HCT116 (cell line): ENCODE results near the gene TEX48. TPM values are rescaled to one million over a fixed set of nuclear protein-coding genes. Genes with fewer than 3 reads are reported as not detected.

Experiments used
- ATAC-seq: fragments of 200-7000 bp; cut with Tn5 transposase; 2 replicates; pipeline ENCODE4 v1.9.1; 2020; ENCODE audit warnings: mild to moderate bottlenecking, moderate library complexity
- BruUV-seq: library from RNA; stranded (reverse); fragments of 400-500 nt; replicated peaks from 2 replicates; lab custom pipeline; 2021; lab: Mats Ljungman, UMichigan
- CTCF ChIA-PET: fragments of 300-600 bp; sonication (Branson Sonifier 250); formaldehyde crosslinking; loops from one replicate; lab custom pipeline; 2021; ENCODE audit warnings: antibody characterized with exemption; lab: Charles Lee
- POLR2A ChIA-PET: fragments of 300-600, 350-600 bp; sonication (Branson Sonifier 250); formaldehyde crosslinking; loops from one replicate; lab custom pipeline; 2021; ENCODE audit warnings: antibody characterized with exemption; lab: Charles Lee
- RAD21 ChIA-PET, 2 experiments: fragments of 300-600 bp; sonication (Branson Sonifier 250); formaldehyde crosslinking; loops; one replicate each; lab custom pipeline; 2023; ENCODE audit warnings: low total read pairs in 2 of 2; ENCODE audit not compliant: uncharacterized antibody in 2 of 2, unreplicated experiment in 2 of 2, low non-redundant PET in 1 of 2; lab: Charles Lee
- DNase-seq: peaks from one replicate; pipeline ENCODE4 v3.0.0-alpha.2; 2010; ENCODE audit warnings: low read depth, low spot score
- H2AFZ ChIP-seq: fragments of 200-600 bp; shearing (Covaris generic), sonication (generic); 2 replicates; pipeline ENCODE4 v1.6.1; 2017; ENCODE audit warnings: low read depth, mixed run types, mixed read lengths, antibody characterized with exemption, low read length; ENCODE audit not compliant: poor library complexity, severe bottlenecking
- H3K27ac ChIP-seq: 2 replicates; pipeline ENCODE4 v1.5.1; 2012; ENCODE audit warnings: low read depth, low read length
- H3K27me3 ChIP-seq: fragments of 200-600 bp; sonication (generic); 2 replicates; pipeline ENCODE4 v1.6.1; 2016; ENCODE audit warnings: mixed run types, low read length, mixed read lengths; ENCODE audit not compliant: insufficient read depth
- H3K36me3 ChIP-seq, 2 experiments: fragments of 200-500 bp in 1 of 2; fragments of 200-600 bp in 1 of 2; sonication (Bioruptor generic) in 1 of 2; sonication (generic) in 1 of 2; 2 replicates each; pipeline versions ENCODE4 v1.5.1 to v1.6.1; 2014 to 2016; ENCODE audit warnings: low read length in 2 of 2, inconsistent platforms in 1 of 2, mixed read lengths in 1 of 2, mixed run types in 1 of 2; ENCODE audit not compliant: insufficient read depth in 2 of 2, control insufficient read depth in 1 of 2
- H3K4me1 ChIP-seq, 2 experiments: fragments of 200-600 bp in 1 of 2; sonication (generic) in 1 of 2; 2 replicates each; pipeline versions ENCODE4 v1.5.1 to v1.6.1; 2012 to 2017; ENCODE audit warnings: low read length in 2 of 2, inconsistent platforms in 1 of 2, mild to moderate bottlenecking in 1 of 2, mixed read lengths in 1 of 2, mixed run types in 1 of 2, moderate library complexity in 1 of 2; ENCODE audit not compliant: insufficient read depth in 2 of 2, control insufficient read depth in 1 of 2
- H3K4me2 ChIP-seq: fragments of 200-600 bp; sonication (generic); 2 replicates; pipeline ENCODE4 v1.6.1; 2017; ENCODE audit warnings: mixed run types, low read length, mixed read lengths
- H3K4me3 ChIP-seq, 2 experiments: fragments of 200-600 bp in 1 of 2; sonication (generic) in 1 of 2; replicated peaks in 1 of 2; 2 replicates each; pipeline ENCODE4 v1.5.1; 2011 to 2016; ENCODE audit warnings: low read length in 2 of 2, control low read depth in 1 of 2, low read depth in 1 of 2, mild to moderate bottlenecking in 1 of 2, mixed read lengths in 1 of 2, mixed run types in 1 of 2
- H3K79me2 ChIP-seq: fragments of 200-600 bp; sonication (generic); 2 replicates; pipeline ENCODE4 v1.6.1; 2017; ENCODE audit warnings: mild to moderate bottlenecking, mixed run types, low read length, moderate library complexity, mixed read lengths; ENCODE audit not compliant: insufficient read depth
- H3K9ac ChIP-seq: fragments of 200-600 bp; sonication (generic); 2 replicates; pipeline ENCODE4 v1.6.1; 2016; ENCODE audit warnings: low read length, mixed read lengths
- H3K9me2 ChIP-seq: fragments of 200-600 bp; sonication (generic), shearing (Covaris generic); 2 replicates; pipeline ENCODE4 v1.6.1; 2017; ENCODE audit warnings: mixed run types, mild to moderate bottlenecking, moderate library complexity; ENCODE audit not compliant: insufficient read depth
- H3K9me3 ChIP-seq, 2 experiments: fragments of 200-500 bp in 1 of 2; fragments of 200-600 bp in 1 of 2; sonication (Bioruptor generic) in 1 of 2; sonication (generic) in 1 of 2; 2 replicates each; pipeline ENCODE4 v1.6.1; 2014 to 2017; ENCODE audit warnings: low read length in 2 of 2, mixed read lengths in 2 of 2, inconsistent platforms in 1 of 2, low read depth in 1 of 2, mild to moderate bottlenecking in 1 of 2, mixed run types in 1 of 2, moderate library complexity in 1 of 2; ENCODE audit not compliant: control insufficient read depth in 1 of 2, insufficient read depth in 1 of 2
- H4K20me1 ChIP-seq: fragments of 200-600 bp; sonication (generic), shearing (Covaris generic); 2 replicates; pipeline ENCODE4 v1.6.1; 2017; ENCODE audit warnings: mixed run types, mild to moderate bottlenecking, moderate library complexity; ENCODE audit not compliant: insufficient read depth
- CBX3 ChIP-seq: IDR thresholded peaks from 2 replicates; pipeline ENCODE4 v1.6.1; 2012; ENCODE audit warnings: low read depth
- CTCF ChIP-seq, 3 experiments: fragments of 200-600 bp in 1 of 3; sonication (generic) in 1 of 3; IDR thresholded peaks in 2 of 3; conservative IDR thresholded peaks in 1 of 3; 2 replicates each; pipeline ENCODE4 v1.5.1; 2012 to 2017; ENCODE audit warnings: low read depth in 2 of 3, low read length in 2 of 3, antibody characterized with exemption in 1 of 3, borderline replicate concordance in 1 of 3, control low read depth in 1 of 3, mild to moderate bottlenecking in 1 of 3, mixed read lengths in 1 of 3, mixed run types in 1 of 3, moderate library complexity in 1 of 3; ENCODE audit not compliant: insufficient read depth in 1 of 3
- EGR1 ChIP-seq: IDR thresholded peaks from 2 replicates; pipeline ENCODE4 v1.6.1; 2012; ENCODE audit warnings: low read depth
- EZH2 ChIP-seq: fragments of 200-600 bp; sonication (generic); IDR thresholded peaks from 2 replicates; pipeline ENCODE4 v1.6.1; 2017; ENCODE audit warnings: antibody characterized with exemption, mixed run types
- EZH2phosphoT487 ChIP-seq: fragments of 200-600 bp; IDR thresholded peaks from 2 replicates; pipeline ENCODE4 v1.6.1; 2018; ENCODE audit warnings: antibody characterized with exemption, borderline replicate concordance
- FOSL1 ChIP-seq: IDR thresholded peaks from 2 replicates; pipeline ENCODE4 v1.6.1; 2012; ENCODE audit warnings: low read depth
- JUND ChIP-seq: IDR thresholded peaks from 2 replicates; pipeline ENCODE4 v1.6.1; 2012
- MAX ChIP-seq: IDR thresholded peaks from 2 replicates; pipeline ENCODE4 v1.6.1; 2012
- POLR2A ChIP-seq: IDR thresholded peaks from 2 replicates; pipeline ENCODE4 v1.7.0; 2011; ENCODE audit warnings: borderline replicate concordance; ENCODE audit not compliant: insufficient read depth, insufficient read length; ENCODE audit errors: extremely low read depth
- RAD21 ChIP-seq: IDR thresholded peaks from 2 replicates; pipeline ENCODE4 v1.6.1; 2012; ENCODE audit warnings: low read depth, mild to moderate bottlenecking
- SP1 ChIP-seq: IDR thresholded peaks from 2 replicates; pipeline ENCODE4 v1.6.1; 2012; ENCODE audit warnings: low read depth
- SRF ChIP-seq: IDR thresholded peaks from 2 replicates; pipeline ENCODE4 v1.6.1; 2012; ENCODE audit warnings: low read depth
- TCF7L2 ChIP-seq: IDR thresholded peaks from 2 replicates; pipeline ENCODE4 v1.7.0; 2011; ENCODE audit warnings: borderline replicate concordance, inconsistent platforms; ENCODE audit not compliant: insufficient read depth, insufficient read length; ENCODE audit errors: extremely low read depth
- ZFX ChIP-seq: fragments of 450-650 bp; IDR thresholded peaks from 2 replicates; pipeline ENCODE4 v1.6.1; 2017
- ZNF274 ChIP-seq: fragments of 200-500 bp; sonication (Bioruptor generic); IDR thresholded peaks from 2 replicates; pipeline ENCODE4 v1.6.1; 2014; ENCODE audit warnings: mild to moderate bottlenecking, low read depth, low read length, inconsistent platforms
- intact Hi-C: fragments of 100-400 bp; cut with micrococcal nuclease; formaldehyde crosslinking; loops from 2 replicates; pipeline ENCODE4 v1.10.0; 2022
- total RNA-seq: library from RNA; stranded (reverse); gene quantifications from one replicate; pipeline ENCODE4 v1.2.1, GENCODE V29; 2021; ENCODE audit not compliant: unreplicated experiment
- TF ChIP-seq, protein P1 (sequence below): IDR thresholded peaks from 2 replicates; pipeline ENCODE4 v1.6.1; 2012; ENCODE audit warnings: low read depth

TEX48 gene
- total RNA-seq, 1 experiment from 2014 or later = not detected

DNA sequence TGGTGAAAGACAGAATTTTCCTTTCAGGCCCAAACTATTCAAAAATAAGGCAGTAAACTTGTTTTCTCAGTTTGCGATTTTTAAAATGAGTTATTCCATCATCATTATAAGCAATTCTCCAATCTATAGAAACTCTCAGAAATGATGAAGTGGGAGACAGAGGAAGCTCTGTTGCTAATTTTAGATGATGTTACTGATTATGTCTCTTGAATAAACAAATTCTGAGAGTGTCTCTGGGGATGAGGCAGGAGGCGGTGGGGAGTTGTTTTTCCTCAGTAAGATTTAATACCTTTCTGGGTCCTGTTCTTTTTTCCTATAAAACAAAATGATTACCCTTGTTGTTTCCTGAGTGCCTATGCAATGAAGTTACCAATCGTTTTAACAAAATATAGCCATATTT lies 43.9 kb upstream of the TEX48 start:
- Histone ChIP-seq H3K79me2 (no peaks in the 10 kb centered on the region), H3K36me3 (no peaks in the 10 kb centered on the region), H3K27ac (no peak overlapping the region), H3K27me3 (peaks cover 27% of the 10 kb centered on the region; the same call in 1 of the 2 replicates), H3K9ac (no peak overlapping the region), H3K4me1 (no peaks in the 10 kb centered on the region), H3K9me3 (no peaks in the 10 kb centered on the region), H3K4me3 (no peak overlapping the region), H4K20me1 (no peaks in the 10 kb centered on the region), H2AFZ (no peak overlapping the region), H3K9me2 (no peaks in the 10 kb centered on the region), H3K4me2 (no peak overlapping the region)
- ChIA-PET RAD21 (no interaction called here), POLR2A (no interaction called here), CTCF (no interaction called here)
- no peak for ATAC-seq
- TF ChIP-seq CBX3 = no peak
- TF ChIP-seq JUND = no peak
- TF ChIP-seq ZNF274 = no peak
- TF ChIP-seq TCF7L2 = no peak
- no peak for TF ChIP-seq POLR2A
- no peak for TF ChIP-seq EGR1
- TF ChIP-seq, protein P1, sequence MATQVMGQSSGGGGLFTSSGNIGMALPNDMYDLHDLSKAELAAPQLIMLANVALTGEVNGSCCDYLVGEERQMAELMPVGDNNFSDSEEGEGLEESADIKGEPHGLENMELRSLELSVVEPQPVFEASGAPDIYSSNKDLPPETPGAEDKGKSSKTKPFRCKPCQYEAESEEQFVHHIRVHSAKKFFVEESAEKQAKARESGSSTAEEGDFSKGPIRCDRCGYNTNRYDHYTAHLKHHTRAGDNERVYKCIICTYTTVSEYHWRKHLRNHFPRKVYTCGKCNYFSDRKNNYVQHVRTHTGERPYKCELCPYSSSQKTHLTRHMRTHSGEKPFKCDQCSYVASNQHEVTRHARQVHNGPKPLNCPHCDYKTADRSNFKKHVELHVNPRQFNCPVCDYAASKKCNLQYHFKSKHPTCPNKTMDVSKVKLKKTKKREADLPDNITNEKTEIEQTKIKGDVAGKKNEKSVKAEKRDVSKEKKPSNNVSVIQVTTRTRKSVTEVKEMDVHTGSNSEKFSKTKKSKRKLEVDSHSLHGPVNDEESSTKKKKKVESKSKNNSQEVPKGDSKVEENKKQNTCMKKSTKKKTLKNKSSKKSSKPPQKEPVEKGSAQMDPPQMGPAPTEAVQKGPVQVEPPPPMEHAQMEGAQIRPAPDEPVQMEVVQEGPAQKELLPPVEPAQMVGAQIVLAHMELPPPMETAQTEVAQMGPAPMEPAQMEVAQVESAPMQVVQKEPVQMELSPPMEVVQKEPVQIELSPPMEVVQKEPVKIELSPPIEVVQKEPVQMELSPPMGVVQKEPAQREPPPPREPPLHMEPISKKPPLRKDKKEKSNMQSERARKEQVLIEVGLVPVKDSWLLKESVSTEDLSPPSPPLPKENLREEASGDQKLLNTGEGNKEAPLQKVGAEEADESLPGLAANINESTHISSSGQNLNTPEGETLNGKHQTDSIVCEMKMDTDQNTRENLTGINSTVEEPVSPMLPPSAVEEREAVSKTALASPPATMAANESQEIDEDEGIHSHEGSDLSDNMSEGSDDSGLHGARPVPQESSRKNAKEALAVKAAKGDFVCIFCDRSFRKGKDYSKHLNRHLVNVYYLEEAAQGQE = no peak
- no peak for TF ChIP-seq EZH2
- TF ChIP-seq SRF = no peak
- no peak for TF ChIP-seq FOSL1
- no peak for TF ChIP-seq CTCF (IDR thresholded peaks at IDR 0.05 in 2 of 3, conservative IDR thresholded peaks at IDR 0.05 in 1 of 3; ENCODE audit: borderline replicate concordance in 1 of 3, insufficient read depth in 1 of 3, low read depth in 2 of 3, low read length in 2 of 3)
- no peak for TF ChIP-seq RAD21
- TF ChIP-seq SP1 = no peak
- TF ChIP-seq MAX = no peak
- TF ChIP-seq EZH2phosphoT487 = no peak
- TF ChIP-seq ZFX = no peak
- no peak for DNase-seq
- BruUV-seq = no TSS peak
- intact Hi-C loops = no loop called here
